ENCODE data around the gene CDK14.

The CDK14 gene

GRCh38 chr7:90701771-90702170 lies 105.7 kb downstream of the CDK14 start:
- TF ChIP-seq SIN3A (IDR thresholded peaks at IDR 0.05; ENCODE audit: borderline replicate concordance, insufficient read depth, low read length) (no peak), REST (IDR thresholded peaks at IDR 0.05; ENCODE audit: insufficient read depth in 1 of 2, low read depth in 2 of 2, low read length in 2 of 2) (no peak), POLR2AphosphoS5 (IDR thresholded peaks at IDR 0.05; ENCODE audit: low read depth, low read length) (no peak), FOXP2 (optimal IDR thresholded peaks at IDR 0.05; ENCODE audit: borderline replicate concordance, extremely low read depth, extremely low read length, insufficient read depth) (no peak), TAF1 (IDR thresholded peaks at IDR 0.05; ENCODE audit: borderline replicate concordance, insufficient read depth, low read length) (no peak)

- TF ChIP-seq SIN3A (IDR thresholded peaks at IDR 0.05; ENCODE audit: borderline replicate concordance, insufficient read depth, low read length) (no peak), TAF1 (IDR thresholded peaks at IDR 0.05; ENCODE audit: borderline replicate concordance, insufficient read depth, low read length) (no peak)
Observed at GRCh38 chr7:90705391-90706071, 109.4 kb downstream of the CDK14 start.

GRCh38 chr7:90706072-90706716 lies 110.1 kb downstream of the CDK14 start:
- TF ChIP-seq REST (IDR thresholded peaks at IDR 0.05; ENCODE audit: insufficient read depth in 1 of 2, low read depth in 2 of 2, low read length in 2 of 2): no peak
- no peak for TF ChIP-seq SIN3A (IDR thresholded peaks at IDR 0.05; ENCODE audit: borderline replicate concordance, insufficient read depth, low read length)
- no peak for TF ChIP-seq TAF1 (IDR thresholded peaks at IDR 0.05; ENCODE audit: borderline replicate concordance, insufficient read depth, low read length)
- no peak for TF ChIP-seq FOXP2 (optimal IDR thresholded peaks at IDR 0.05; ENCODE audit: borderline replicate concordance, extremely low read depth, extremely low read length, insufficient read depth)
- no peak for TF ChIP-seq POLR2AphosphoS5 (IDR thresholded peaks at IDR 0.05; ENCODE audit: low read depth, low read length)

GRCh38 chr7:90708841-90709317 lies 112.8 kb downstream of the CDK14 start:
- no peak for TF ChIP-seq POLR2AphosphoS5 (IDR thresholded peaks at IDR 0.05; ENCODE audit: low read depth, low read length)
- no peak for TF ChIP-seq REST (IDR thresholded peaks at IDR 0.05; ENCODE audit: insufficient read depth in 1 of 2, low read depth in 2 of 2, low read length in 2 of 2)
- TF ChIP-seq TAF1 (IDR thresholded peaks at IDR 0.05; ENCODE audit: borderline replicate concordance, insufficient read depth, low read length): no peak
- TF ChIP-seq FOXP2 (optimal IDR thresholded peaks at IDR 0.05; ENCODE audit: borderline replicate concordance, extremely low read depth, extremely low read length, insufficient read depth): no peak
- TF ChIP-seq SIN3A (IDR thresholded peaks at IDR 0.05; ENCODE audit: borderline replicate concordance, insufficient read depth, low read length): no peak

GRCh38 chr7:90709501-90710465 lies 113.7 kb downstream of the CDK14 start:
- no peak for TF ChIP-seq TAF1 (IDR thresholded peaks at IDR 0.05; ENCODE audit: borderline replicate concordance, insufficient read depth, low read length)

Measured in PFSK-1 (cell line).